T-helper 9 cell (primary cell): ENCODE data around the gene RFX6.

Experiments
- DNase-seq: peaks from one replicate; pipeline ENCODE4 v3.0.0-alpha.2; 2020

RFX6 gene

GRCh38 chr6:116902634-116903033 is 25.6 kb downstream of the RFX6 start:
- no peak for DNase-seq

GRCh38 chr6:116922853-116923548 is 46.0 kb downstream of the RFX6 start:
- no peak for DNase-seq

GRCh38 chr6:116924245-116924644 is 47.2 kb downstream of the RFX6 start:
- no peak for DNase-seq

- no peak for DNase-seq
Measured at GRCh38 chr6:116925088-116925794, 48.2 kb downstream of the RFX6 start.

GRCh38 chr6:116928677-116929076 is 51.6 kb downstream of the RFX6 start:
- DNase-seq: no peak

- DNase-seq: no peak
Measured at GRCh38 chr6:116929825-116930224, 52.8 kb downstream of the RFX6 start.

GRCh38 chr6:116931456-116931855 is 54.4 kb downstream of the RFX6 start:
- no peak for DNase-seq

GRCh38 chr6:116932496-116932895 is 55.5 kb downstream of the RFX6 start:
- no peak for DNase-seq

GRCh38 chr6:116933485-116933884 is 56.4 kb downstream of the RFX6 start:
- no peak for DNase-seq

GRCh38 chr6:116938305-116938704 is 61.3 kb downstream of the RFX6 start:
- DNase-seq: no peak

- DNase-seq: no peak
Measured at GRCh38 chr6:116941727-116942126, 64.7 kb downstream of the RFX6 start.

- DNase-seq: no peak
Measured at GRCh38 chr6:116945809-116946208, 68.8 kb downstream of the RFX6 start.

GRCh38 chr6:116948533-116949304 is 71.7 kb downstream of the RFX6 start:
- DNase-seq: no peak

GRCh38 chr6:116949964-116950363 is 72.9 kb downstream of the RFX6 start:
- DNase-seq: no peak

GRCh38 chr6:116954335-116954734 is 77.3 kb downstream of the RFX6 start:
- DNase-seq: no peak

GRCh38 chr6:116954938-116955337 is 77.9 kb downstream of the RFX6 start:
- no peak for DNase-seq

GRCh38 chr6:116955773-116956172 is 78.7 kb downstream of the RFX6 start:
- DNase-seq: no peak

- no peak for DNase-seq
Measured at GRCh38 chr6:116963972-116964371, 86.9 kb downstream of the RFX6 start.

GRCh38 chr6:116966675-116967576 is 89.9 kb downstream of the RFX6 start:
- DNase-seq: no peak

- no peak for DNase-seq
Measured at GRCh38 chr6:116969211-116969863, 92.3 kb downstream of the RFX6 start.

- no peak for DNase-seq
Measured at GRCh38 chr6:116971959-116972358, 94.9 kb downstream of the RFX6 start.

GRCh38 chr6:116973976-116974375 is 96.9 kb downstream of the RFX6 start:
- no peak for DNase-seq
